Esophagus muscularis mucosa (tissue), 3 donors: ENCODE measurements around the gene GLI3.

ENCODE experiments used
- POLR2A ChIP-seq: fragments of 450-650 bp; IDR thresholded peaks from one replicate; pipeline ENCODE4 v1.6.1; 2017; ENCODE audit warnings: antibody characterized with exemption, moderate library complexity, mild to moderate bottlenecking, low read depth
- POLR2AphosphoS5 ChIP-seq, 2 donors: sonication (generic); formaldehyde crosslinking; IDR thresholded peaks; one replicate each; pipeline ENCODE4 v1.6.1; 2017; ENCODE audit warnings: antibody characterized with exemption in 2 of 2
- TF ChIP-seq, protein P1 (sequence below), 3 experiments: fragments of 200-600 bp in 2 of 3; fragments of 450-650 bp in 1 of 3; sonication (generic) in 2 of 3; IDR thresholded peaks; one replicate each; pipeline ENCODE4 v1.5.1; 2017 to 2019; ENCODE audit warnings: antibody characterized with exemption in 3 of 3, mild to moderate bottlenecking in 2 of 3, moderate library complexity in 1 of 3

DNA sequence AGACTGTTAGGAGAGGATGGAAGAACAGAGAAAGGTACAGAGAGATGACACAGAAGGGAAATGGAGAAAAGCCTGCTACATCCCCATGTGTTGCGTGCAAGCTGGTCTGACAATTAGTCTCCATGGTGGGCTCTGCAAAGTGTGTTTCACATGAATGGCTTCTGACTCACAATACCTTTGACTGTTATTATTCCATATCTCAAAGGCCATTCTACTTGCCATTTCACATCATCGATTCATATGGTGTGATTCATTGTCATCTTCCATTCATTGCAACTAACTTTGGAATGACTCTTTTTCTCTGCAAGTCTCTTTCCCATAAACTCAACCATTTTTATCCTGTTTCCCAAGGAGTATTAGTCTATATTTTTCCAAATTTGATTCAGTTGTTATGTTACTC lies 325.2 kb downstream of the GLI3 start:
- TF ChIP-seq, protein P1, sequence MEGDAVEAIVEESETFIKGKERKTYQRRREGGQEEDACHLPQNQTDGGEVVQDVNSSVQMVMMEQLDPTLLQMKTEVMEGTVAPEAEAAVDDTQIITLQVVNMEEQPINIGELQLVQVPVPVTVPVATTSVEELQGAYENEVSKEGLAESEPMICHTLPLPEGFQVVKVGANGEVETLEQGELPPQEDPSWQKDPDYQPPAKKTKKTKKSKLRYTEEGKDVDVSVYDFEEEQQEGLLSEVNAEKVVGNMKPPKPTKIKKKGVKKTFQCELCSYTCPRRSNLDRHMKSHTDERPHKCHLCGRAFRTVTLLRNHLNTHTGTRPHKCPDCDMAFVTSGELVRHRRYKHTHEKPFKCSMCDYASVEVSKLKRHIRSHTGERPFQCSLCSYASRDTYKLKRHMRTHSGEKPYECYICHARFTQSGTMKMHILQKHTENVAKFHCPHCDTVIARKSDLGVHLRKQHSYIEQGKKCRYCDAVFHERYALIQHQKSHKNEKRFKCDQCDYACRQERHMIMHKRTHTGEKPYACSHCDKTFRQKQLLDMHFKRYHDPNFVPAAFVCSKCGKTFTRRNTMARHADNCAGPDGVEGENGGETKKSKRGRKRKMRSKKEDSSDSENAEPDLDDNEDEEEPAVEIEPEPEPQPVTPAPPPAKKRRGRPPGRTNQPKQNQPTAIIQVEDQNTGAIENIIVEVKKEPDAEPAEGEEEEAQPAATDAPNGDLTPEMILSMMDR (IDR thresholded peaks at IDR 0.05): no peak
- no peak for TF ChIP-seq POLR2A
- no peak for TF ChIP-seq POLR2AphosphoS5 (IDR thresholded peaks at IDR 0.05)
